A172 (cell line): ENCODE data around the gene DMBT1. TPM values are rescaled to one million over a fixed set of nuclear protein-coding genes. Genes with fewer than 3 reads are reported as not detected.
A peak's percentile ranks its signal among the peaks of the same experiment; 100 is the strongest.

Experiments
- DNase-seq: peaks from one replicate; pipeline ENCODE4 v3.0.0-alpha.2; 2015; ENCODE audit warnings: low spot score
- total RNA-seq: library from RNA; depleted of rRNA; stranded (reverse); fragments of >200 nt; shearing (Covaris generic); gene quantifications from 2 replicates; pipeline ENCODE4 v1.2.3, GENCODE V29; 2014; rRNA removed

The DMBT1 gene
- total RNA-seq: not detected in 2 replicates

DNA sequence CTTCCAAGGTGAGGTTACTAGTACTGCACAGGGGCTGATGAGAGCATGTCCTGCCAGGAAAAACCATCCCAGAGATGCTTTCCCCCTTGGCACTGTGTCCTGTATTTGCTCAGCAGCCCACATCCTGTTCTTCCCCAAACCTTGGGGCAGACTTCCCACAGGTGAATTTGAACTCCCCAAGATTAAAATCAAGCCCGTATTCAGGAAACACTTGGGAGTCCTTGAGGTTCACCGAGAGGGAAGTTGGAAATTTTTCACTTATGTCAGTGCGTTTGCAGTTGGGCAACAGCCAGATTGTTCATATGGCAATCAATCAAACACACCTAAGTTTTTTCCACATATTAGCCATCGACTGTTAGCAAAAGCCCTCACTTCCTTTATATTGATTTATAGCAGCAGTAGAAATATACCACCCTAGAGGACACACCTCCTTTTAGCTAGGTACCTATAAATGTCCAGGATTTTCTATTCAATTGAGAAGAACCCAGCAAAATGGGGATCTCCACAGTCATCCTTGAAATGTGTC is at the start of gene DMBT1:
Gene DMBT1 (plus strand): TSS at position 476 of the 526 bp plus-strand sequence. CDS start 17 bp downstream, at position 493.
- DNase-seq: no peak

DNA sequence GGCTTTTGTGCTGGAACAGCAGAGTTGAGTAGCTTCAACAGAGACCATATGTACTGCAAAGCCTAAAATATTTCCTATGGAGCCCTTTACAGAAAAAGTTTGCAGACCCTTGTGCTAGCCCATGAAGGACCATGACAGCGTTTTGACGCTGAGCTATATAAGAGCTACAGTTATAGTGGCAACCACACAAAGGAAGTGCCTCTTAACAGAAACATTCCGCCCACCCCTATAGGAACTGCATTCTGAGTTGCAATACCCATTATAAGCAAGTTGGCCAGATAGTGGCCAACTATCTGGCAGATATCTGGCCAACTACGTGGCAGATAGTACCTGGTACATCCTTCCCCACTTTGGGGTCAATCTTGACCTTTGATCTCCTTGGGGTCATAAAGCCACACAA is 47.5 kb upstream of the DMBT1 start:
- DNase-seq: no peak

DNA sequence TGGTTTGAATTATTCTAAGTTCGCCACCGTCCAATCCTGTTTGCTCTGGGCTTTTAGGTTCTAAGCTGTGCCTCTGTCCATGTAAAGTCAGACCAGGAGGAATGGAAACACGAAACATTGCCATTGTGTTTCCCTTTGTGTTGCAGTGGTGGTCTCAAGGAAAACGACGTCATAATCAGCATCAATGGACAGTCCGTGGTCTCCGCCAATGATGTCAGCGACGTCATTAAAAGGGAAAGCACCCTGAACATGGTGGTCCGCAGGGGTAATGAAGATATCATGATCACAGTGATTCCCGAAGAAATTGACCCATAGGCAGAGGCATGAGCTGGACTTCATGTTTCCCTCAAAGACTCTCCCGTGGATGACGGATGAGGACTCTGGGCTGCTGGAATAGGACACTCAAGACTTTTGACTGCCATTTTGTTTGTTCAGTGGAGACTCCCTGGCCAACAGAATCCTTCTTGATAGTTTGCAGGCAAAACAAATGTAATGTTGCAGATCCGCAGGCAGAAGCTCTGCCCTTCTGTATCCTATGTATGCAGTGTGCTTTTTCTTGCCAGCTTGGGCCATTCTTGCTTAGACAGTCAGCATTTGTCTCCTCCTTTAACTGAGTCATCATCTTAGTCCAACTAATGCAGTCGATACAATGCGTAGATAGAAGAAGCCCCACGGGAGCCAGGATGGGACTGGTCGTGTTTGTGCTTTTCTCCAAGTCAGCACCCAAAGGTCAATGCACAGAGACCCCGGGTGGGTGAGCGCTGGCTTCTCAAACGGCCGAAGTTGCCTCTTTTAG is 46.3 kb upstream of the DMBT1 start:
- DNase-seq: no peak

DNA sequence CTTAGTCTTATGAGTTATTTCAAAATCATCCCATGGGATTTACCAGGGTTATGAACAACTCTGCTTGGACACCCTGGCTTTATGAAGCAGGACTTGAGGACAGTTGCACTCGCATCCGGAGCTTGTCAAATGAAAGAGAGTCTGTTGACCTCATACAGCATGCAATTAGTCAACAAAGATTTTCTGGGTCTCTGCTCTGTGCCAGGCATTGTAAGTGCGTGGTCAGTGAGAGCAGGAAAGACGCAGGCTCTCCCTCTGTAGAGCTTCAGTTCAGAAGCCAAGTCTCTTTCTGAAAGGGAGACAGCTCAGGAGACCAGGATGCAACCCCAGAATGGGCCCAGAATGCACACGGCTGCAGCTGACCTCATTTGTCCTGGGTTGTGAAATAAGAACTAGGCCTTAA is 45.5 kb upstream of the DMBT1 start:
- DNase-seq: no peak

DNA sequence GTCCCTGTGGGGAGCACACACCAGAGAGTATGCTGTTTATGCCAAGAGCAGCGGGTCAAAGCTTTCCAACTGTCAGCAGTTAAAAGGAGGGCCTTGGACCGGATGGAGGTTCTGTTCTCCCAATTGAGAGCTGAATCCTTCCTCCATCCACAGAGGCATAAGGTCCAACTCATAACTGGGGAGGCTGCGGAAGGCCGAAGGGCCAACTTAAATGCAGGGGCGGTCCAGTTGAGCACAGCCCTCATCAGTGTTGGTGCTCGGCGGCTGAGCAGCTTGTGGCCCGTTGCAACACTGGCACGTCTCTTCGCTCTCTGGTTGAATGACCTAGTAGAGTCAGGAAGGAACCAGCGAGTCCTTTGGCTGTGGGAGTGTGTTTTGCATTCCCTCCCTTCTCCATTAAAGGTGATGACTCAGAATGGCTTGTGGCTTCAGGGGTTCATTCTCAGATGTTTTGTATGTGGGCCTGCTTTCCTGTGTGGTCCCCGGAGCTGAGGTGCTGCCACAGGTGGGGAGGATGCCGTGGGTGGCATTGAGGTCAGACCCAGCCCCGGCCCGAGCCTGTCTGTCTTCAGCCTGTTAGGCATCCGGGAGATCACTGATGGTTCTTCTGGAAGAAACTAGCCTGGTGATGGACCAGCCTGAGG is 44.8 kb upstream of the DMBT1 start:
- peak; percentile 46 for DNase-seq

DNA sequence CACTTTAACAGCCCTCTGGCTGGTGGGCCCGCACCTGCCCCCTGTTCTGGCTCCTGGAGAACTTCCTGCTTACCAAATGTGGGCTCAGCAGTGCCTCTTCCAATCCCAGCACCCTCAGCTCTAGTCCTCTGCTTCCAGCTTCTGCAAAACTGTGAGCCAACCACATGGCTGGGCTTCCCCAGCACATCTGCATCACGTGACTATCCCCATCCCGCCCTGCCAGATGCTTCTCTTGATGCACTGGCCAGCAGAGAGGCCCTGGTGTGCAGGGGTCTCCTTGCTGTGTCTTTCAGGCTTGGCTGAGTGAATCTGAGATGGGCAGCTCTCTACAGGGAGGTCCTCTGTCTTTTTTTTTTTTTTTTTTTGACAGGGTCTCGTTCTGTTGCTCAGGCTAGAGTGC is 43.8 kb upstream of the DMBT1 start:
- DNase-seq: no peak

DNA sequence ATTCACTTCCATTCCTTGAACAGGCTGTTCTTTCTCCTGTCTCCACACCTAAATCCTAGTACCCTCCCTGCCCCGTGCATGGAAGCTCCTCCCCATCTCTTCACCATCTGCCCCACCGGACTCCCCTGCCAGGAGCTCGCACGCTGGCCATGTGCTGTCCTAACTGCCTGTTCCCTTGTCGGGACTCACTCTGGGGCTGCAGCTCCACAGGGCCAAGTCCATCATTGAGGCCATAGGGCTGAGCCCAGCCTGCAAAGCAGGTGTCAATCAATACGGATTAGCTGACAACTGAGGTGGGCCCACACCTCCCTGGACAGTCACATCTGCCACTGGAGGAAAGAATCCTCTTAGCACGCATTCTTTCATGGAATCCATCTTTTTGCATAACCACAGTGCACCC is 41.4 kb upstream of the DMBT1 start:
- no peak for DNase-seq

DNA sequence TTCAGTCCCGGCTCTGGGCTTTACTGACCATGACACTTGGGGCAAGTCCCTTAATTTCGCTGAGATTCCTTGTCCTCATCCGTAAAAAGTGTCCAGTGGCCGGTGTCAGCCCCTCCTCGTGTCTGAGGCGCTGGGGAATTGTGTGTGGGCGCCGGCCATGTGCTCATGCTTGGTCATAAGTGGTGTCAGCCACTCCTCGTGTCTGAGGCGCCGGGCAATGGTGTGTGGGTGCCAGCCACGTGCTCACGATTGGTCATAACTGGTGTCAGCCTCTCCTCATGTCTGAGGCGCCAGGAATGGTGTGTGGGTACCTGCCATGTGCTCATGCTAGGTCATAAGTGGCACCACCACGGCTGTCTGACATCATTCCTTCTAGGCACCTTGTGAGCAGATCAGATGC is 40.7 kb upstream of the DMBT1 start:
- DNase-seq: no peak

DNA sequence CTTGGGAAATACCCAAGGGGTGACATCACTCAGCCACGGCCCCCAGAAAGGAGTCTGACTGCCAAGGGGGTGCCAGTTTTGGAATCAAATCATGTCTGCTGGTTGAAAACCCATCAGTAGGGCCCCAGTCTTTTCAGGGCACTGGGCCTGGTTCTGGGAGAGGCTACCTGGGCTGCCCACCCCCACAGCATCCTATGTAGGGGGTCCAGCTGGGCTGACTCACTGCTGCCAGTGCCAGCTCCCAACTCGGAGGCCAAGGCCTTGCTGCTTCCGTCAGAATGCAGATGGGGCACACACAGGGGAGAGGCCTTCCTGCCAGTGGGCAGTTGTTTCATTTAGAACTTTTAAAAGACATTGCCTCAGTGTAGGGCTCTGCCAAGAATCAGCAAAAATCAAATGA is 39.5 kb upstream of the DMBT1 start:
- DNase-seq: peak; percentile 13

DNA sequence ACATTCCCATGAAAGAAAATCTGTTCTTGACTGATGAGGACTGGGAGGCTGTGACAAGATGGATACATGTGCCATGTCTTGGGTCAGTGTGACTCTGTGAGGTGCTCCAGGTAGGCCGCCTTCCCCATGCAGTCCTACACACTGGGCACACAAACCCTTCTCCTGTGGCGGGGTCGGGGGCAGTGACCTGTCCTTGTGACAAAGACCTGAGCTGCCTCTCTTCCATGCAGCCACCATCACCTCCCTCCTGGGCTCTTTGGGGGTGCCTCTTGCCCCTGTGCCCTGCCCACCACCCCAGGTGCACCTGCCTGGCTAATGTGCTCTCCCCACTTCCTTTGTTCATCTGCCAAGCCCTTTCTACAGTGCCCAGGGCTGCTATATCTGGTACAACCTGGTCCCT is 35.7 kb upstream of the DMBT1 start:
- DNase-seq: no peak

DNA sequence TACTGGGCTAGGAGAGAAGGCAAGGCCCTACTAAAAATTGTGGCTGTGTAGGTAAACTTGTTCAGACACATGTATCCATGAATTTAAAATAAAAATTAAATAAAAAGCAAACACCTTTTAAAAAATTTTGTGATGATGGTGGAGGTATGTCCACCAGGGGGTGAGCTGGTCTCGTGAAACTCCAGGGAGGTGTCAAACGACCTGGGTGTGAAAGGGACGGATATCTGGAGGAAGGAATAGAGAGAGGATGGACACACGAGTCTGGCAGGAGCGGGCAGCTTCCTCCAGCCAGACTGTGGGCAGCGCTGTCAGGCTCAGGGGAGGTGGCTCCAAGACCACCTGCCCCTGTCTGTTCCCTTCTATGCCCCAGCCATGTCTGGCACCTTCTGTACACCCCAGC is 34.8 kb upstream of the DMBT1 start:
- no peak for DNase-seq

DNA sequence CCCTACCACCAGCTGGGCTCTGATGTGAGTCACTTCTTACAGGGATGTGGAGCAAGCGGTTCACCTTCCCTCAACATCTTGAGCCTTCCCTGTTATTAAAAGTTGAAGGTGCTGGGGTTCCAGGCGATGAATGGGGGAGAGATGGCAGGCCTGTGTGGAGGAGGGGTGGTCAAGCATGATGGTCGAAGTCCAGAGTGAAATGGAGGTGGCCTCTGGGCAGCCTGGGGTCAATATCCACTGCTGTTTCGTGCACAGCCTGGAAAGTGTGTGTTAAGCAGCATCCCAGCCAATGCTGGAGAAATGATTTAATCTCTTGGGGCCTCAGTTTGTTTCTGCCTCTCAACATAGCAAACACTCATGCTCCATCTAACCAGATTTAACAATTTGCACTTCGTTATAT is 33.7 kb upstream of the DMBT1 start:
- DNase-seq: no peak

DNA sequence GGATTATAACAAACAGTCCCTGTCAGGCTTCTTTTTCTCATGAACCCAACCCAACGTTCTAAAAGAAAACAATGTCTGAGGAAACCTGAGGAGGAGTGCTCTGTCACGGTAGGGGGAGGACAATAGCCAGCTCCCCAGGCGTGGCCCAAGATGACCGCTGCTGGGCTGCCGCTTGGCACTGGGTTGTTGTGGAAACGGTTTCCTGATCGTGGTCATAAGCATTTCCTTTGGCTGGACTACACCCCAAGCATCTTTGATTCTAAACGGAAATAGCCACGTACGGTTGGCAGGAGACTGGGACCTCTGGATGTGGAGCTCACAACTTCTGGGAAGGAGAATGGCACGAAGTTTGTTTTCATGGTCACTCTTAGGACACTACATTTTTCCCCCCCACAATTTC is 30.4 kb upstream of the DMBT1 start:
- DNase-seq: peak; percentile 44

DNA sequence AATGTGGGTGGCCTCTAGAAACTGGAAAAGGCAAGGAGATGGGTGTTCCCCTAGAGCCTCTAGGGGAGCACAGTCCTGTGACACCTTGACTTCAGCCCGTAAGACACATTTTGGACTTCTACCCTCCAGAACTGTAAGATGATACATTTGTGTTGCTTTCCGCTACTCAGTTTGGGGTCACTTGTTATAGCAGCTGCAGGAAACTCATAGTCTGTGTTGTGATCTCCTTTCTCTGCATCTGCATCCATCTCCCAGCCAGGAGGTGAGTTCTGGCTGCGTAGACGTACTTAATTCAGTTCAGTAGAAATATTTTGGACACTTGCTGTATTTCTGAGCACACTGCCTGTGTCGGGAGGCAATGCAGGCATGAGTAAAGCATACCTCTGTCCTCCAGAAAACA is 29.3 kb upstream of the DMBT1 start:
- DNase-seq: no peak

DNA sequence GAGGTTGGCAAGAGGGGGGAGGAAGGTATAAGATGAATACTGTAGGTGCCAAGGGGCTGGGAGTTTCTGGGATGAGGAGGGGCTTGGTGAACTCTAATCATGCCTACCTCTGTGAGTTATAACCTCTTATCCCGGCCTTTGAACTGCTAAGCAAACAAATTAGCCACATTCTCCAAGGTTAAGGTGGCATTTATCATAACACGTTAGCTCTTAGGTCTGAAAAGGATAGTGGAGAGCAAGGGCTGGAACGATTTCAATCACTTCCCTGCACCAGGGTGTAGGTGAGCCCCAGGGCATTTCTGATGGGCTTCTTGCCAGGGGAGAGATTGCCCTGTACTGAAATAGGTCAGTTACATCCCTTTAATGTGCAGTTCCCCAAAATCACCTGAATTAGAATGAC is 28.6 kb upstream of the DMBT1 start:
- DNase-seq: no peak

DNA sequence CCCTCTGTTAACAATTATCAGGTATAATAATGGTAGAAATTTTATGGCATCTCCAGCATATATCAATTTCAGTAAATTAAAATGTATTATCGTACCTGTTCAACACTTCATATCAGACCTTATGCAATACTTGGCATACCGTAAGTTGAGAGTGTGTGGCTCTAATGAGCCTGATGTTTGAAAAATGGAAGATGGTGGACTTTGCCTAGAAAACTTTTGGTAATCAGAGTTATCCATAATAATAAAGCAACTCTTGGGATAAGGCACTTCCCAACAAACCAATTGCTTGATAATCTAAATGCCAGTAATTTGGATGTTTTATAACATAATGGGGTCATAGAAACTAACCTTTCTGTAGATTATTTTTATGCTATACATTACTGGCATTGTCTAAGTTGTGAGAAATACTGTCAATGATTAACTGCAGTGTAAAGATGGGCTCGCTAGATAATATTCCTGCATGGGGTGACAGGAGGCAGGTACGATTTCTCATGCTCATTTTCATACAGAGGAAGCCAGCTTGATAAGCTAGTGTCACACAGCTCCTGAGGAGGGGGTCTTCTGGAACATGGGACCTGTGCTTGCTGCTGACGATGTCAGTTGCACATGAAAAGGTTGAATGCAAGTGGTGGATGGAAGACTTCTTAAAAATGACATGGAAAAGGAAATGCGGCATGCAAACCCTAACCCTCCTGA is 27.8 kb upstream of the DMBT1 start:
- DNase-seq: no peak

DNA sequence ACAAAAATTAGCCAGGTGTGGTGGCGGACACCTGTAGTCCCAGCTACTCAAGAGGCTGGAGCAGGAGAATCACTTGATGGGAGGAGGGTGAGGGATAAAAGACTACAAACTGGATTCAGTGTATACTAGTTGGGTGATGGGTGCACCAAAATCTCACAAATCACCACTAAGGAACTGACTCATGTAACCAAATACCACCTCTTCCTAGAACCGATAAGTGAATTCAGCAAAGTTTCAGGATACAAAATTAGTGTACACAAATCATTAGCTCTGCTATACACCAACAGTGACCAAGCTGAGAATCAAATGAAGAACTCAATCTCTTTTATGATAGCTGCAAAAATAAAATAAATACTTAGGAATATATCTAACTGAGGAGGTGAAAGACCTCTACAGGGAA is 23.0 kb upstream of the DMBT1 start:
- DNase-seq: no peak

DNA sequence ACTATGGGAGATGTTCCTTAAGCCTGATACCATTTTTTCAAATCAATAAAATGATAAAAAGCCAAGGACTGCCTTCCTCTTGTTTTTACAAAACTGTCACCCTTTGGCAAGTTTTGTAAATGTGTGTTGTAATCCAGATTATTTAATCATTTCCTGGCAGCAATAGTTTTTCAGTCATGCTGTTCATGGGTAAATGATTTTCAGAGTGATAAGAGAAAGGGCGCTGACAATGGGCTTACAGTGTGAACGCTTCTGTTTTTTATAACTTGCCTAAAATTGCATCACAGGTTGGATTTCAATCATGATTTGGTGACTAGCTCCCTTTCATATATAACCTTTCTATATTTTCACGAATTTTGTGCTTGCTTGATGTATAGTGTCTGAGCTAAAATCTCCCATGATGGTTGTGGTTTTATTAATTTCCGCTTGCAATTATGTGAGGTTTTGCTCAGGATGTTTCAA is 19.0 kb upstream of the DMBT1 start:
- DNase-seq: no peak

DNA sequence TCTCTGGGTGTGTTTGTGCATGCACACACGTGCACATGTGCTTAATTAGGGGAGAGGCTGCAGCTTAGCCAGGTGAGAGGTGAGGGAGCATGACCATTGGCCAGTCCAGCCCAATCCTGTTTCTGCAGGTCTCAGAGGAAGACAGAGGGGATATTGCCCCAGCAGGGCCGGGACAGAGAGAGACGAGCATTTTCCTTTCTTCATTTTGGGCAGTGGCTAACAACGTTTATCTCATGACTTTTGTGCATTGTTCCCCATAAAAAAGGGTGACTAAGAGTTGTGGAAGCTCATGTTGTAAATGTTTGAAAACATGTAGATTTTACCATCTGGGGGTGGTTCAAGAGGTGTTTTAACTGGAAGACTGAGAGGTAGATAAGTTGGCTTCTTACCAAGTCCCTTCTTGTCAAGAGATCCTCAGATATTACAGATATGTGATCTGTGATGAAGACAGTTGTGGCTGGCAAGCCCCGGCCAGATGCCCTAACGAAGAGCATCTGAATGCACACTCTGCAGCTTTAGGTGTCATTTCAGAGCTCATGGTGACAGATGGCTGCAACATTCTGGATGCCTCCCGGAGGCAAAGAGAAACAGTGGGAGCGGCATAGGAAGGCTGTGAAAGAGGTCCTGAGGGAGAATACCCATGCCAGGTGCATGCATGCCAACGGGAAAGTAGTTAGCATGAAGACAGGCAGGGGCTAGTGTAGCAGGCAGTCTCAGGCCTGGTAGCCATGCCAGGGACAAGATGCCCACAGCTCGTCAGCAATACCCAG is 16.7 kb upstream of the DMBT1 start:
- DNase-seq: no peak

DNA sequence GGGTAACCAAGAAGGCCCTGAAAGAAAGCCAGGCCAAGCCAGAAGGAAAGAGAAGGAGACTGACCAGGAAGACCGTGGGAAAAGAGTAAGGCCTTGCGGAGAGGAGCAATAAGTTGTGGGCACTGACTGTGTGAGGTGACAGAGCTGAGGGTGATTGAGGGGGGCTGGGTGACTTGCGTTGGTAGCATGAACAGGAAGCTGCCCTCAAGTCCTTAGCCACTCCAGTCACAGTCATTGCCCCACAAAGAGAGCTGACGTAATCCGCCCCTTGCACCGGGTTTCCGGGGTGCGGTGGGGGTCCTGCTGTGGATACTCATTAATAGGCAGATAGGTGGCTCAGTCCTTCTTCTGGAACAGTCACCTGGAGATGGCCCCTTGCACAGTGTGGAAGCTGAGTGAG is 16.1 kb upstream of the DMBT1 start:
- no peak for DNase-seq

DNA sequence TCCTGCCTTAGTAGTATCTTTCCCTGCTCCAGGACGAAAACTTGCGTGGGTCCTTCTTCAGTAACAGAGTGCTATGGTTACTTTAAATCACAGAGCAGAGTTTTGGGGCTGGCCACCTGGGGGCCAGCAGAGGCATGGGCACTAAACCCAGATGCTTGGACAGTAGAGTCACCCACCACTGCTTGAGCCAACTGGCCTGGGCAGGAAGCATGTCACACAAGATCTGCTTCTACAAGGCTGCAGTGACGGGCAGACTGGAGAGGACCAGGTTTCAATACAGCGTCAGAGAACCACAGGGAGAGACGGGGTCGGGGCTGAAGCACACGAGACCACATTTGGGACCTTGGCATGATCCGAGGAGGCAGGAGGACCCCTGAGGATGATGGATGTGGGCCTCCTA is 14.3 kb upstream of the DMBT1 start:
- DNase-seq: no peak
